Kidney epithelial cell (primary cell): Measurements from ENCODE around the gene GBE1. TPM values are rescaled to one million over a fixed set of nuclear protein-coding genes. Genes with fewer than 3 reads are reported as not detected.

Experiments used
- DNase-seq: peaks from one replicate; pipeline ENCODE4 v3.0.0-alpha.2; 2010; ENCODE audit warnings: low read depth
- H3K27me3 ChIP-seq: 2 replicates; pipeline ENCODE4 v1.6.0; 2011; ENCODE audit warnings: low read length; ENCODE audit not compliant: control insufficient read depth, insufficient read depth
- H3K36me3 ChIP-seq: 2 replicates; pipeline ENCODE4 v1.5.1; 2011; ENCODE audit warnings: low read length; ENCODE audit not compliant: control insufficient read depth, insufficient read depth
- H3K4me3 ChIP-seq: 2 replicates; pipeline ENCODE4 v1.5.1; 2011; ENCODE audit warnings: low read depth, mild to moderate bottlenecking, control low read depth, low read length
- total RNA-seq: library from RNA; depleted of rRNA; stranded (reverse); fragments of >200 nt; gene quantifications from 2 replicates; pipeline ENCODE4 v1.2.3, GENCODE V29; 2015
- TF ChIP-seq, protein P1 (sequence below): IDR thresholded peaks from 2 replicates; pipeline ENCODE4 v1.5.1; 2011; ENCODE audit warnings: mild to moderate bottlenecking, moderate library complexity, low read length, control low read depth, inconsistent platforms; ENCODE audit not compliant: insufficient read depth, poor library complexity, severe bottlenecking

Gene GBE1
- total RNA-seq: 27.6 and 30.8 TPM in 2 replicates

GRCh38 chr3:81760924-81761903, at the start of gene GBE1:
Gene GBE1, minus strand, starts transcription at chr3:81761645. Its CDS starts 128 bp downstream, at chr3:81761517.
- no peaks in the 10 kb centered on the region for H3K36me3 ChIP-seq
- peak; percentile 75 for DNase-seq
- TF ChIP-seq, protein P1, sequence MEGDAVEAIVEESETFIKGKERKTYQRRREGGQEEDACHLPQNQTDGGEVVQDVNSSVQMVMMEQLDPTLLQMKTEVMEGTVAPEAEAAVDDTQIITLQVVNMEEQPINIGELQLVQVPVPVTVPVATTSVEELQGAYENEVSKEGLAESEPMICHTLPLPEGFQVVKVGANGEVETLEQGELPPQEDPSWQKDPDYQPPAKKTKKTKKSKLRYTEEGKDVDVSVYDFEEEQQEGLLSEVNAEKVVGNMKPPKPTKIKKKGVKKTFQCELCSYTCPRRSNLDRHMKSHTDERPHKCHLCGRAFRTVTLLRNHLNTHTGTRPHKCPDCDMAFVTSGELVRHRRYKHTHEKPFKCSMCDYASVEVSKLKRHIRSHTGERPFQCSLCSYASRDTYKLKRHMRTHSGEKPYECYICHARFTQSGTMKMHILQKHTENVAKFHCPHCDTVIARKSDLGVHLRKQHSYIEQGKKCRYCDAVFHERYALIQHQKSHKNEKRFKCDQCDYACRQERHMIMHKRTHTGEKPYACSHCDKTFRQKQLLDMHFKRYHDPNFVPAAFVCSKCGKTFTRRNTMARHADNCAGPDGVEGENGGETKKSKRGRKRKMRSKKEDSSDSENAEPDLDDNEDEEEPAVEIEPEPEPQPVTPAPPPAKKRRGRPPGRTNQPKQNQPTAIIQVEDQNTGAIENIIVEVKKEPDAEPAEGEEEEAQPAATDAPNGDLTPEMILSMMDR: peak; percentile 56
- no peaks in the 10 kb centered on the region for H3K27me3 ChIP-seq
- peak within 1 kb of the TSS; percentile 75 for H3K4me3 ChIP-seq

- TF ChIP-seq, protein P1: no peak
- no peak overlapping the region for H3K4me3 ChIP-seq
- no peak for DNase-seq
- no peaks in the 10 kb centered on the region for H3K27me3 ChIP-seq
- no peaks in the 10 kb centered on the region for H3K36me3 ChIP-seq
These were observed 47.5 kb upstream of the GBE1 start for GRCh38 chr3:81808900-81809299.

GRCh38 chr3:81799403-81799802, 38.0 kb upstream of the GBE1 start:
- DNase-seq: no peak

GRCh38 chr3:81793410-81793809, 32.0 kb upstream of the GBE1 start:
- no peak for DNase-seq
- Histone ChIP-seq H3K36me3 (no peaks in the 10 kb centered on the region), H3K4me3 (no peak overlapping the region), H3K27me3 (no peaks in the 10 kb centered on the region)
- TF ChIP-seq, protein P1: no peak

More at GRCh38 chr3:81799403-81799802, 38.0 kb upstream of the GBE1 start:
- Histone ChIP-seq H3K27me3 (no peaks in the 10 kb centered on the region), H3K36me3 (no peaks in the 10 kb centered on the region), H3K4me3 (no peak overlapping the region)
- TF ChIP-seq, protein P1: no peak

GRCh38 chr3:81790117-81790516, 28.7 kb upstream of the GBE1 start:
- Histone ChIP-seq H3K27me3 (no peaks in the 10 kb centered on the region), H3K36me3 (no peaks in the 10 kb centered on the region), H3K4me3 (no peak overlapping the region)
- DNase-seq: no peak
- TF ChIP-seq, protein P1: no peak
